Measurements from ENCODE around the gene PICALM.
"Not testable (repeated sequence)": the region's sequence is repeated elsewhere in the genome, so short reads cannot be mapped to it uniquely, and the experiment has no call there.

DNA sequence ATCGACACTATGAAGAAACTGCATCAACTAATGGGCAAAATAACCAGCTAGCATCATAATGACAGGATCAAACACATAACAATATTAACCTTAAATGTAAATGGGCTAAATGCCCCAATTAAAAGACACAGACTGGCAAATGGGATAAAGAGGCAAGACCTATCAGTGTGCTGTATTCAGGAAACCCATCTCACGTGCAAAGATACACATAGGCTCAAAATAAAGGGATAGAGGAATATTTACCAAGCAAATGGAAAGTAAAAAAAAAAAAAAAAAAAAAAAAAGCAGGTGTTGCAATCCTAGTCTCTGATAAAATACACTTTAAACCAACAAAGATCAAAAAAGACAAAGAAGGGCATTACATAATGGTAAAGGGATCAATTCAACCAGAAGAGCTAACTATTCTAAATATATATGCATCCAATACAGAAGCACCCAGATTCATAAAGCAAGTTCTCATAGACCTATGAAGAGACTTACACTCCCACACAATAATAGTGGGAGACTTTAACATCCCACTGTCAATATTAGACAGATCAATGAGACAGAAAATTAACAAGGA lies 142.2 kb downstream of the PICALM start:
- TF ChIP-seq, protein P1, sequence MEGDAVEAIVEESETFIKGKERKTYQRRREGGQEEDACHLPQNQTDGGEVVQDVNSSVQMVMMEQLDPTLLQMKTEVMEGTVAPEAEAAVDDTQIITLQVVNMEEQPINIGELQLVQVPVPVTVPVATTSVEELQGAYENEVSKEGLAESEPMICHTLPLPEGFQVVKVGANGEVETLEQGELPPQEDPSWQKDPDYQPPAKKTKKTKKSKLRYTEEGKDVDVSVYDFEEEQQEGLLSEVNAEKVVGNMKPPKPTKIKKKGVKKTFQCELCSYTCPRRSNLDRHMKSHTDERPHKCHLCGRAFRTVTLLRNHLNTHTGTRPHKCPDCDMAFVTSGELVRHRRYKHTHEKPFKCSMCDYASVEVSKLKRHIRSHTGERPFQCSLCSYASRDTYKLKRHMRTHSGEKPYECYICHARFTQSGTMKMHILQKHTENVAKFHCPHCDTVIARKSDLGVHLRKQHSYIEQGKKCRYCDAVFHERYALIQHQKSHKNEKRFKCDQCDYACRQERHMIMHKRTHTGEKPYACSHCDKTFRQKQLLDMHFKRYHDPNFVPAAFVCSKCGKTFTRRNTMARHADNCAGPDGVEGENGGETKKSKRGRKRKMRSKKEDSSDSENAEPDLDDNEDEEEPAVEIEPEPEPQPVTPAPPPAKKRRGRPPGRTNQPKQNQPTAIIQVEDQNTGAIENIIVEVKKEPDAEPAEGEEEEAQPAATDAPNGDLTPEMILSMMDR (conservative IDR thresholded peaks at IDR 0.05; ENCODE audit: low read length): not testable (repeated sequence)
- TF ChIP-seq EZH2phosphoT487 (IDR thresholded peaks at IDR 0.05; ENCODE audit: borderline replicate concordance): not testable (repeated sequence)

Measured in Loucy (cell line).